Erythroblast (primary cell): Measurements from ENCODE around the gene NME8.
"Not testable (repeated sequence)": the region's sequence is repeated elsewhere in the genome, so short reads cannot be mapped to it uniquely, and the experiment has no call there.

Experiments used
- DNase-seq, 2 experiments: peaks; one replicate each; lab custom pipeline; 2025; lab: John Stamatoyannopoulos, UW
- GATA1 ChIP-seq: IDR thresholded peaks from 2 replicates; pipeline ENCODE4 v1.6.1; 2011; ENCODE audit warnings: low read depth, mild to moderate bottlenecking, control low read depth, low read length, moderate library complexity
- POLR2A ChIP-seq: IDR thresholded peaks from 2 replicates; pipeline ENCODE4 v1.6.1; 2011; ENCODE audit warnings: mild to moderate bottlenecking, low read length

Gene NME8, protein sequence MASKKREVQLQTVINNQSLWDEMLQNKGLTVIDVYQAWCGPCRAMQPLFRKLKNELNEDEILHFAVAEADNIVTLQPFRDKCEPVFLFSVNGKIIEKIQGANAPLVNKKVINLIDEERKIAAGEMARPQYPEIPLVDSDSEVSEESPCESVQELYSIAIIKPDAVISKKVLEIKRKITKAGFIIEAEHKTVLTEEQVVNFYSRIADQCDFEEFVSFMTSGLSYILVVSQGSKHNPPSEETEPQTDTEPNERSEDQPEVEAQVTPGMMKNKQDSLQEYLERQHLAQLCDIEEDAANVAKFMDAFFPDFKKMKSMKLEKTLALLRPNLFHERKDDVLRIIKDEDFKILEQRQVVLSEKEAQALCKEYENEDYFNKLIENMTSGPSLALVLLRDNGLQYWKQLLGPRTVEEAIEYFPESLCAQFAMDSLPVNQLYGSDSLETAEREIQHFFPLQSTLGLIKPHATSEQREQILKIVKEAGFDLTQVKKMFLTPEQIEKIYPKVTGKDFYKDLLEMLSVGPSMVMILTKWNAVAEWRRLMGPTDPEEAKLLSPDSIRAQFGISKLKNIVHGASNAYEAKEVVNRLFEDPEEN

DNA sequence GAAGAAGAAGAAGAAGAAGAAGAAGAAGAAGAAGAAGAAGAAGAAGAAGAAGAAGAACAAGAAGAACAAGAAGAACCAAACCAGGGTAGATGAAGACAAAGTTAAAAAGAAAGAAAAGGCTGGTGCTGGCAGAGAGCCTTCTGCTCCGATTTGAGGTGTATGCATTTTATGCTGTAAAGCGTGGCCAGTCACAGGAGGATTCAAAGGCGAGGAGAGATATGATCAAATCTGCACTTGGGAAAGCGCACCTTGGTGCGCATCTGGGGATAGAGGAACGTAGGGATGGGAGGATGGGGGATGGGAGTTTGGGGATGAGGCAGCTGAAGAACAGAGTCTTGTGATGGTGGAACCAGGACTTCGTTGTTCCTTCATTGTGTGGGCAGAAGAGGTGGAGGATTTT lies at the start of gene NME8:
Gene NME8, plus strand, starts transcription at position 301 of the 400 bp plus-strand sequence. CDS start 1,670 bp downstream, outside the sequence.
- no peak for DNase-seq
- TF ChIP-seq POLR2A (no peak), GATA1 (no peak)

DNA sequence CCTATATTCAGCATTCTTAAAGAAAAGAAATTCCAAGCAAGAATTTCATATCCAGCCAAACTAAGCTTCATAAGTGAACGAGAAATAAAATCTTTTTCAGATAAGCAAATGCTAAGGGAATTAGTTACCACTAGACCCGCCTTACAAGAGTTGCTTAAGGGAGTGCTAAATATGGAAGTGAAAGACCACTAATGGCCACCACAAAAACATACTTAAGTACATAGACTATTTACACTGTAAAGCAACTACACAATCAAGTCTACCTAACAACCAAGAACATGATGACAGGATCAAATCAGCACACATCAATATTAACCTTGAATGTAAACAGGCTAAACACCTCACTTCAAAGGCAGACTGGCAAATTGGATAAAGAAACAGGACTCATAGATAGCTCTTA lies 42.2 kb upstream of the NME8 start:
- TF ChIP-seq POLR2A: no peak
- no peak for TF ChIP-seq GATA1
- no peak for DNase-seq

DNA sequence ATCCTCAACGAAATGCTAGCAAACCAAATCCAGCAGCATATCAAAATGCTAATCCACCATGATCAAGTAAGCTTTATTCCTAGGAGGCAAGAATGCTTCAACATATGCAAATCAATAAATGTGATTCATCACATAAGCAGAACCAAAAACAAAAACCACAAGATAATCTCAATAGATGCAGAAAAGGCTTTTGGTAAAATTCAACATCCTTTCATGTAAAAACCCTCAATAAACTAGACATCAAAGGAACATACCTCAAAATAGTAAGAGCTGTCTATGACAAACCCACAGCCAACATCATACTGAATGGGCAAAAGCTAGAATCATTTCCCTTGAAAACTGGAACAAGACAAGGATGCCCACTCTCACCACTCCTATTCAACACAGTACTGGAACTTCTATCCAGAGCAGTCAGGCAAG lies 36.2 kb upstream of the NME8 start:
- not testable (repeated sequence) for DNase-seq

DNA sequence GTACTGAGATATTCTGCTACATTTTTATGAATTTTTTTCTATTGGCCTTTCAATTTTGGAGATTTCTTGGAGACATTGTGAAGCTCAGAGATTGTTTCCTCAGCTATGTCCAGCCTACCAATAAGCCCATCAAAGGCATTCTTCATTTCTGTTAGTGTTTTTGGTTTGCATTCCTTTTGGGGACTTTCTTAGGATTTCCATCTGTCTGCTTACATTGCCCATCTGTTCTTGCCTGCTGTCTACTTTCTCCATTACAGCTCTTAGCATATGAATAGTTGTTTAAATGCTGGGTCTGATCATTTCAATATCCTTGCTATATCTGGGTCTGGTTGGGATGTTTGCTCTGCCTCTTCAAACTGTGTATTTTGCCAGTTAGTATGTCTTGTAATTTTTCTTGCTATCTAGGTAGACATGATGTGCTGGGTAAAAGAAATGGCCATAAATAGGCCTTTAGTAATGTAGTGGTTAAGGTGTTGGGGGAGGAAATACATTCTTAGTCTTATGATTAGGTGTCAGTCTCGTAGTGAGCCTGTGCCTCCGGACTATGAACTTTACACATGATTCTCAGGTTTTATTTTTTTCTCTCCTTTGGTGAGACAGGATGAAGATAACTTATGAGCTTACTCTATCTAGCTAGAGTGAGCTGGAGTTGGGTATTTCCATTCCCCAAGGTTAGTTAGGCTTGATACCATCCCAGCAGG lies 32.6 kb upstream of the NME8 start:
- no peak for TF ChIP-seq GATA1
- TF ChIP-seq POLR2A: no peak
- DNase-seq: no peak

DNA sequence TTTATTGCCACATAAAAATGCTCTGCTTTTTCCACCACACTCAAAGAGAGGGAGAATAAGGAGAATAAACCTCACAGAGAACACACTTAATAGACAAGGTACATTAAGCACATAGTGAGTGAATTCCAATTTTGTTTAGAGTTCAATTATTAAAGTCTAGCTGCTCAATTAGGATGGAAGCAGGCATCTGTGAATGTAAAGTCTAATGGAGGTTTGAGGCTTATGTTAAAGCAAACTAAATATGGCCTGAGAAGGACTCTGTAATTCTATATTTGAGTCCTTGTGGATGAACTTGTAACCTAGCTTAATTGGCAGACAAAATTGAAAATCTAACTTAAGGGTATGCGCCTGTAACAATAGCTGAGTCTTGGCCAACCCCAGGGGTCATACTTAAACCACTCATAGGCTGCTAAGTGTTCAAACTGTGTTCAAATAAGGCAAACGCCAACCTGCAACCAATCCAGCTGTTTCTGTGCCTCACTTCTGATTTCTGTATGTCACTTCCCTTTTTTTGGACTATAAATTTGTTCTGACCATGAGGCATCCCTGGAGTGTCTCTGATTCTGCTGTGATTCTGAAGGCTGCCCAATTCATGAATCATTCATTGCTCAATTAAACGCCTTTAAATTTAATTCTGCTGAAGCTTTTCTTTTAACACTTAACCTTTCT lies 31.3 kb upstream of the NME8 start:
- no peak for DNase-seq
- TF ChIP-seq POLR2A (no peak), GATA1 (no peak)

DNA sequence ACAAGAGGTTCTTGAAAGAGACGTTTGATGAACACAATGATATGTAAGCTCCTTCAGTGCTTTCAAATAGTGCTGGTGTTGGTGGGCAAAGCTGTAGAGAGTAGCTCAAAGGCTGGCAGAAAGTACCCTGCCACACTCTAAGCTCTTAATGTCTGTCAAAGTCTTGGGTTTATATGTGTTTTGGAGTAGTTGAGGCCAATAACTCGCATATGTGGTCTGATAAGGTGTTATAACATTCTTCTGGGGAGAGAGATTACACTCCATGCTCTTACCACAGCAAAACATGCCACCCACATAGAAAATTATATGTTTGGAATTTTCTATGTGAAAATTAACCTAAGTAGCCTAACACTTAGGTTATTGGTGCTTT lies 30.8 kb upstream of the NME8 start:
- DNase-seq: peak; percentile 48 to 64
- TF ChIP-seq GATA1 (no peak), POLR2A (no peak)

DNA sequence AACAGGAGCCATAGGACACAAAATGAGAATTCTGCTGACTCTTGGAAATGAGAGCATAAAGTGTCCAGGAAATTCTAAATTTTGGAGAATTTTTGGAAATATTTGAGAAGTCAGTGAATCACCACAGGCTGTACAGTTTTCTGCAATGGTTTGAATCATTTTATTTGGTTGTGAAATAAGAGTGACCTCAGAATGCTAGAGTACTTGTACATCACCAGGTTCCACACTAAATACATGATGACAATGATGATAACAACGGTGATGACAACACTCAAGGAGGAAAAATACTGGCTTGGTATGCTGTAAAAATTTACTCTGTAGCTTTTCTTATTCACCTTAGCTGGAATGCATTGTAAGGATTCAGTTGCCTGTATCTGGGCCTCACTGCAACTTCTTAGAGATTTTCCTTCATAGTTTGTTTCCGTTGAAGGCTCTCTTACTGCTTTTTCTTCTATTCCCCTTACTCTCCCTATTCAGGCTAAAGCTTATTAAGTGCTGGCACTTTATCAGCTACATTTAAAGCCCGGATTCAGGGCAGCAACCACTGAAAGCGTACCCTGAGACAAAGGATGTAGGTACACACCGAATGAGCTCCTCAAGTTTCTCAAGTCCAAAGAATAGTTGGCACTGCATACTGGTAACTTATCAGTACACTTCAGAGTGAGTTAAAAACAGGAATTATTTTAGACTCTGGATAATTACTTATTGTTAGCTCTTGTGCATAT lies 30.2 kb upstream of the NME8 start:
- TF ChIP-seq POLR2A (no peak), GATA1 (no peak)
- DNase-seq: peak; percentile 21 to 24

DNA sequence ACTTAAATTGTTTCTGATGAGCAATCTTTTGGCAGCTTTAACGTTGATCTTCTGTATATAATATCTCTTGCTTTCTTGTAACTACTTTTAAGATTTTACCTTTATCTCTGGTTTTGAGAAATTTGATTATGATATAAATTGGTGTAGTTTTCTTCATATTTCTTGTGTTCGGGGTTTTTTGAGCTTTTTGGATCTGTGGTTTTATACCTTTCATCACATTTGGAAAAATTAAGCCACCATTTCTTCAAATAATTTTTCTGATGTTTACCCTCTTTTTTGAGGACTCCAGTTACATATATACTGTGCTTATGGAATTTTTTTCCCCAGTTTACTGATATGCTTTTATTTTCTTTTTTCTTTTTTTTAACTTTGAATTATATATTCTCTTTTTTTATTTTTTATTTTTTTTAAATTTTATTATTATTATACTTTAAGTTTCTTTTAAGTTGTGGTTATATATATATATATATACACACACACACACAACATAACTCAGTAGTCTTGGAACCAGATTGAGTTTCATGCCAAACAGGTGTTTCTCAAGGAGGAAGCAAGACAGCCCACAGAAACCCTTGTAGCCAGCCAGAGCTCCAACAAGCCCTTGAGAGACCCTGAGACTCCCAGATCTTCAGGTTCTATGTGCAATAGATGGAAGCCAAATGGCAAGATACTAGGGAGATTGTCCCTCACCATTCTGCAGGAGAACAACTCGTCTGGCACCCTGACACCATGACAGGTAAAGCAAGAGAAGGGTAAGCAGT lies 27.5 kb upstream of the NME8 start:
- no peak for TF ChIP-seq POLR2A
- no peak for TF ChIP-seq GATA1
- no peak for DNase-seq

DNA sequence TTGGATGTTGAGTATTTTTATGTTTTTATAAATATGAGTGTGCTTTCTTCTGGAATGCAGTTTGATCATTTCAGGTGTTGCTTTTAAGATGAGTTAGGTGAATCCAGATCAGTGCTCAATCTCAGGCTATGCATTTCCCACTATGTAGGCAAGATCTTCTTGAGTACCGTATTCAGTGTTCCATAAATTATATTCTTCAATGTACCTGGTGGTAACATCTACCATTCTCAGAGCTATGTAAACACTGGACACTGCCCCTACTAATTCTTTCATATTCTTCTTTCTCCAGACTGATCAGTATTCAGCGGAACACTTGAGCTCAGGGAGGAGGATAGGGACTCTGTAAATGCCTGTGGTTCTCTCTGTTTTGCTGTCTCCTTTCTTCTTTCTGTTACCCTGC lies 25.5 kb upstream of the NME8 start:
- no peak for DNase-seq
- TF ChIP-seq POLR2A (no peak), GATA1 (no peak)

DNA sequence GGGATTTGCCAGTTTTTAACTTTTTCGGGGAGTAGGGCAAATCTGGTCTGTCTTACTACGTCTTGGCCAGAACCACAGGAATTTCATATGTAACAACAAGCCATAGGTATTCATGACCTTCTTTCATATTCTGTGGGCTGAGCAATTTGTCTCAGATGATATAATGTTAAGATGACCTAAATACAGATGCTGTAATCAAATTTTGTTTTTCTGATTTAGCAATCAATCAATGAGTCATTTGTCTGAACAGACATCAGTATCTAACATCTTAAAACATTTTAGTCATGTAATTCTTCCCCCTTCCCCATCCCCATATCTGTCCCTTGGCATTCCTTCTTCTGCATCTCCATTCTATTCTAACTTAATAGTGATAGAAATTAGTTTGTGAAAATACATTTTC lies 24.8 kb upstream of the NME8 start:
- no peak for DNase-seq
- TF ChIP-seq GATA1 (no peak), POLR2A (no peak)

DNA sequence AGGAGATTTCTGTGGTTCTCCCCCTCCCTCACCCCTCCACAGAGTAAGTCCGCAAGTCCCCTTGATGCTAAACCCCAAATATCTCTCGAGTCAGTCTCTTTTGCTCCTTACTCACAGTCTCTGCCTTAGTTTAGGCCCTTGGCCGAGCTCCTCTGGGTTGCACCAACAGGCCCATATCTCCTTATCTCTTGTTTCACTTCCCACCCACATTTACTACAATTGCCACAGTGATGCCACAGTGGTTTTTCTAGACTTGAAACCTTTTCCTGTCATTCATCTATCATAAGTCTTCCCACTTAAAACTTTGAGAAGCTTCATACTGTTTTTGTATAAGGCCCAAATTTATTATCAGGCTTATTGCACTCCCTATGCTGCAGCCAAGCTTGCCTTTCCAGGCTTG lies 23.4 kb upstream of the NME8 start:
- TF ChIP-seq POLR2A (no peak), GATA1 (no peak)
- no peak for DNase-seq

DNA sequence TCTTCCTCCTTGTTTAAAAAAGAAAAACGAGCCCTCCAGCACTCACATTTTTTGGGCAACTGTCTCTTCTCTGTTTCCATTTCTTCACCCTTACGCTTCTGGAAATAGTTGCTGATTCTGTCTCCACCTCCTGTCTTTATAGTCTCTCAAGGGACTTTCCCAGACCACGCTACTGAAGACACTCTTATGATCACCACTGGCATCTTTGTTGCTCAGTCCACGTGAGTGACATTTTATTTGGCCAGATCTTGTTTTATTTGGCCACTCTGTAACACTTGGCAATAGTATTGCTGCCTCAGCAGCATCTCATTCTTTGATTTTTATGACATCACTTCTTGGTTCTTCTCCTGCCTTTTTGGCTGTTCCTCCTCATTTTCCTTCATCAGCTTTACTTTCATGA lies 21.6 kb upstream of the NME8 start:
- no peak for DNase-seq
- TF ChIP-seq POLR2A (no peak), GATA1 (no peak)
